ENCODE results near the gene PLEKHA1.

GRCh38 chr10:122336961-122337360 is 37.5 kb upstream of the PLEKHA1 start:
- TF ChIP-seq CTCF (IDR thresholded peaks at IDR 0.05) (no peak), POLR2A (IDR thresholded peaks at IDR 0.05) (no peak), POLR2AphosphoS5 (IDR thresholded peaks at IDR 0.05) (no peak)
